H1 (cell line): ENCODE results near the gene LGR4. TPM values are rescaled to one million over a fixed set of nuclear protein-coding genes. Genes with fewer than 3 reads are reported as not detected.

Experiments used
- CTCF ChIA-PET: fragments of 300-600 bp; sonication (Branson Sonifier 250); formaldehyde crosslinking; loops from one replicate; lab custom pipeline; 2021; ENCODE audit not compliant: partially characterized antibody; lab: Charles Lee
- POLR2A ChIA-PET: fragments of 300-600 bp; sonication (Branson Sonifier 250); formaldehyde crosslinking; loops from one replicate; lab custom pipeline; 2021; ENCODE audit warnings: inconsistent platforms; ENCODE audit not compliant: partially characterized antibody; lab: Charles Lee
- DNase-seq, 2 experiments: peaks; one replicate each; pipeline versions ENCODE4 v3.0.0 to v3.0.0-alpha.2; 2010 to 2022; ENCODE audit warnings: low spot score in 2 of 2, low read depth in 1 of 2, mixed read lengths in 1 of 2
- FAIRE-seq: peaks from 2 replicates; lab custom pipeline; 2011; peaks lifted over from hg19 to GRCh38; lab: Jason Lieb, UNC
- H2AFZ ChIP-seq: 2 replicates; pipeline ENCODE4 v1.8.1; 2012; ENCODE audit warnings: low read length, inconsistent platforms
- H2AK5ac ChIP-seq: 2 replicates; pipeline ENCODE4 v1.6.1; 2013; ENCODE audit warnings: low read depth, low read length
- H2BK120ac ChIP-seq: replicated peaks from 2 replicates; pipeline ENCODE3; 2013; ENCODE audit warnings: low read depth, low read length, inconsistent platforms
- H2BK12ac ChIP-seq: 2 replicates; pipeline ENCODE4 v1.6.1; 2013; ENCODE audit warnings: low read depth, low read length
- H2BK15ac ChIP-seq: 2 replicates; pipeline ENCODE4 v1.6.1; 2013; ENCODE audit warnings: low read length
- H2BK20ac ChIP-seq: 2 replicates; pipeline ENCODE4 v1.6.1; 2013; ENCODE audit warnings: low read length
- H2BK5ac ChIP-seq: 2 replicates; pipeline ENCODE4 v1.6.1; 2013; ENCODE audit warnings: low read depth, low read length
- H3K14ac ChIP-seq: 2 replicates; pipeline ENCODE4 v1.6.1; 2013; ENCODE audit warnings: inconsistent platforms; ENCODE audit not compliant: insufficient read length
- H3K18ac ChIP-seq: 2 replicates; pipeline ENCODE4 v1.6.1; 2013; ENCODE audit warnings: low read length; ENCODE audit errors: extremely low read depth
- H3K23ac ChIP-seq: 2 replicates; pipeline ENCODE4 v1.6.1; 2013; ENCODE audit warnings: inconsistent platforms; ENCODE audit not compliant: insufficient read length
- H3K23me2 ChIP-seq: 2 replicates; pipeline ENCODE4 v1.6.1; 2013; ENCODE audit warnings: low read depth, low read length
- H3K27ac ChIP-seq: 2 replicates; pipeline ENCODE4 v1.6.1; 2011; ENCODE audit warnings: low read depth, low read length, inconsistent platforms
- H3K27me3 ChIP-seq, 4 experiments: replicated peaks in 1 of 4; 1 replicate in 1 of 4; 2 replicates in 3 of 4; pipeline versions ENCODE4 v1.6.1 to v1.8.1; 2011 to 2013; ENCODE audit warnings: low read length in 3 of 4, mild to moderate bottlenecking in 3 of 4, inconsistent platforms in 2 of 4, mixed read lengths in 2 of 4, moderate library complexity in 1 of 4; ENCODE audit not compliant: control insufficient read depth in 3 of 4, insufficient read depth in 3 of 4; ENCODE audit errors: extremely low read depth in 1 of 4
- H3K36me3 ChIP-seq, 4 experiments: 2 replicates each; pipeline versions ENCODE4 v1.6.1 to v1.8.1; 2011 to 2013; ENCODE audit warnings: mild to moderate bottlenecking in 4 of 4, low read length in 3 of 4, moderate library complexity in 2 of 4, control low read depth in 1 of 4, inconsistent platforms in 1 of 4; ENCODE audit not compliant: insufficient read depth in 4 of 4, control insufficient read depth in 2 of 4
- H3K4ac ChIP-seq: replicated peaks from 2 replicates; pipeline ENCODE3; 2013; ENCODE audit warnings: low read length, low read depth, mixed read lengths, inconsistent platforms; ENCODE audit not compliant: insufficient read length
- H3K4me1 ChIP-seq, 4 experiments: replicated peaks in 1 of 4; 1 replicate in 1 of 4; 2 replicates in 3 of 4; pipeline versions ENCODE4 v1.6.1 to v1.8.1; 2011 to 2013; ENCODE audit warnings: low read length in 3 of 4, inconsistent platforms in 2 of 4, mixed read lengths in 1 of 4; ENCODE audit not compliant: insufficient read depth in 4 of 4, control insufficient read depth in 3 of 4
- H3K4me2 ChIP-seq, 2 experiments: 2 replicates each; pipeline versions ENCODE4 v1.6.1 to v1.8.1; 2011 to 2013; ENCODE audit warnings: low read depth in 2 of 2, low read length in 2 of 2, control low read depth in 1 of 2, inconsistent platforms in 1 of 2, mild to moderate bottlenecking in 1 of 2; ENCODE audit not compliant: insufficient read depth in 1 of 2
- H3K4me3 ChIP-seq, 4 experiments: fragments of 200-600, 300-600 bp in 1 of 4; sonication (generic), shearing (Covaris generic), sonication (Bioruptor Twin) in 1 of 4; 2 replicates each; pipeline versions ENCODE4 v1.5.1 to v1.8.1; 2011 to 2016; ENCODE audit warnings: low read length in 4 of 4, low read depth in 3 of 4, control low read depth in 2 of 4, inconsistent platforms in 2 of 4, mild to moderate bottlenecking in 2 of 4, mixed read lengths in 1 of 4, moderate library complexity in 1 of 4; ENCODE audit not compliant: insufficient read depth in 2 of 4; ENCODE audit errors: extremely low read depth in 1 of 4
- H3K56ac ChIP-seq: replicated peaks from 2 replicates; pipeline ENCODE3; 2013; ENCODE audit warnings: low read depth, mild to moderate bottlenecking, mixed read lengths, low read length, inconsistent platforms; ENCODE audit not compliant: insufficient read length
- H3K79me1 ChIP-seq: 2 replicates; pipeline ENCODE4 v1.6.1; 2013; ENCODE audit warnings: low read depth, low read length, control low read depth
- H3K79me2 ChIP-seq, 2 experiments: 2 replicates each; pipeline versions ENCODE4 v1.6.1 to v1.8.1; 2012 to 2013; ENCODE audit warnings: low read length in 2 of 2, mild to moderate bottlenecking in 2 of 2, inconsistent platforms in 1 of 2; ENCODE audit not compliant: insufficient read depth in 2 of 2, control insufficient read depth in 1 of 2
- H3K9ac ChIP-seq, 4 experiments: replicated peaks in 1 of 4; 1 replicate in 1 of 4; 2 replicates in 3 of 4; pipeline versions ENCODE4 v1.6.1 to v1.8.1; 2011 to 2013; ENCODE audit warnings: low read depth in 3 of 4, low read length in 3 of 4, control low read depth in 2 of 4, mild to moderate bottlenecking in 2 of 4, moderate library complexity in 2 of 4, inconsistent platforms in 1 of 4; ENCODE audit errors: extremely low read depth in 1 of 4
- H3K9me3 ChIP-seq, 2 experiments: 2 replicates each; pipeline versions ENCODE4 v1.6.1 to v1.8.1; 2012 to 2013; ENCODE audit warnings: mild to moderate bottlenecking in 2 of 2, moderate library complexity in 2 of 2, control low read depth in 1 of 2, inconsistent platforms in 1 of 2, low read depth in 1 of 2, low read length in 1 of 2, mixed read lengths in 1 of 2; ENCODE audit not compliant: insufficient read depth in 2 of 2
- H4K20me1 ChIP-seq, 2 experiments: replicated peaks in 1 of 2; 2 replicates each; pipeline versions ENCODE3 to v1.8.1; 2011 to 2013; ENCODE audit warnings: inconsistent platforms in 2 of 2, low read length in 2 of 2, mild to moderate bottlenecking in 1 of 2; ENCODE audit not compliant: insufficient read depth in 2 of 2, control insufficient read depth in 1 of 2
- H4K5ac ChIP-seq: 2 replicates; pipeline ENCODE4 v1.6.1; 2013; ENCODE audit warnings: low read length, low read depth, mixed read lengths, inconsistent platforms; ENCODE audit not compliant: insufficient read length
- H4K8ac ChIP-seq: 2 replicates; pipeline ENCODE4 v1.8.0; 2013; ENCODE audit warnings: mild to moderate bottlenecking, moderate library complexity, low read length, inconsistent platforms; ENCODE audit not compliant: insufficient read depth; ENCODE audit errors: extremely low read depth
- H4K91ac ChIP-seq: replicated peaks from 2 replicates; pipeline ENCODE3; 2013; ENCODE audit warnings: low read length, mixed read lengths, inconsistent platforms; ENCODE audit not compliant: insufficient read length
- BCL11A ChIP-seq, 2 experiments: IDR thresholded peaks; one replicate each; pipeline ENCODE4 v1.6.1; 2011; ENCODE audit warnings: low read depth in 2 of 2, low read length in 2 of 2, mild to moderate bottlenecking in 2 of 2
- CBX5 ChIP-seq: fragments of 300-800, 300-1000 bp; sonication (generic); IDR thresholded peaks from 2 replicates; pipeline ENCODE4 v1.7.1; 2016; ENCODE audit warnings: antibody characterized with exemption, low read length, low read depth
- CTBP2 ChIP-seq: IDR thresholded peaks from 2 replicates; pipeline ENCODE4 v1.7.0; 2011; ENCODE audit warnings: borderline replicate concordance, mild to moderate bottlenecking, moderate library complexity, mixed read lengths, low read length; ENCODE audit not compliant: insufficient read depth, insufficient read length
- GABPA ChIP-seq: IDR thresholded peaks from 2 replicates; pipeline ENCODE4 v1.6.1; 2011; ENCODE audit warnings: mild to moderate bottlenecking, low read length, moderate library complexity, borderline replicate concordance; ENCODE audit not compliant: insufficient read depth
- JUN ChIP-seq: IDR thresholded peaks from 2 replicates; pipeline ENCODE4 v1.6.1; 2011; ENCODE audit warnings: low read depth, mild to moderate bottlenecking, improper control_type of control experiment, low read length
- JUND ChIP-seq: IDR thresholded peaks from 2 replicates; pipeline ENCODE4 v1.6.1; 2011; ENCODE audit warnings: mild to moderate bottlenecking, improper control_type of control experiment, low read length
- MAFK ChIP-seq: IDR thresholded peaks from 2 replicates; pipeline ENCODE4 v1.6.1; 2012; ENCODE audit warnings: low read depth, mild to moderate bottlenecking, improper control_type of control experiment, low read length
- PHF8 ChIP-seq: fragments of 200-600 bp; sonication (generic); conservative IDR thresholded peaks from 2 replicates; pipeline ENCODE4 v1.7.1; 2012; ENCODE audit warnings: low read depth, mild to moderate bottlenecking, inconsistent platforms, low read length, moderate library complexity
- SAP30 ChIP-seq: fragments of 300-600 bp; sonication (generic); IDR thresholded peaks from 2 replicates; pipeline ENCODE4 v1.7.1; 2012; ENCODE audit warnings: low read length, moderate library complexity, mild to moderate bottlenecking, inconsistent platforms; ENCODE audit not compliant: insufficient read depth, insufficient replicate concordance
- SIRT6 ChIP-seq: IDR thresholded peaks from one replicate; pipeline ENCODE4 v1.7.1; 2012; ENCODE audit warnings: low read length, inconsistent platforms
- TEAD4 ChIP-seq: IDR thresholded peaks from 2 replicates; pipeline ENCODE4 v1.6.1; 2012; ENCODE audit warnings: low read depth, low read length, inconsistent platforms, mixed read lengths
- YY1 ChIP-seq: IDR thresholded peaks from 2 replicates; pipeline ENCODE4 v1.6.1; 2011; ENCODE audit warnings: low read depth, mild to moderate bottlenecking, low read length
- WGBS, 2 experiments: shearing (Covaris generic) in 1 of 2; methylation state at CpG; one replicate each; pipeline versions ENCODE4 v1.1.6 to v1.1.7; 2013 to 2015; ENCODE audit warnings: low lambda C conversion rate in 2 of 2, mixed read lengths in 2 of 2, inconsistent platforms in 1 of 2, low coverage in 1 of 2, missing lambda C conversion rate in 1 of 2; ENCODE audit not compliant: insufficient replicate concordance in 2 of 2, insufficient coverage in 1 of 2, insufficient read length in 1 of 2; ENCODE audit errors: extremely low coverage in 1 of 2, missing lambda C conversion rate in 1 of 2; 5-methylcytosine and 5-hydroxymethylcytosine counted together
- polyA plus RNA-seq, 7 experiments: library from polyadenylated mRNA; depleted of rRNA in 3 of 7; stranded (reverse) in 5 of 7; unstranded in 2 of 7; fragments of >200 nt in 5 of 7; fragments of 200-250 nt in 2 of 7; gene quantifications; 1 replicate in 5 of 7; 2 replicates in 1 of 7; 4 replicates in 1 of 7; pipeline versions ENCODE4 v1.2.1 to v1.2.3, GENCODE V29; 2011 to 2013; ENCODE audit warnings: missing spikeins in 2 of 7, mixed read lengths in 2 of 7
- total RNA-seq: library from RNA; stranded (reverse); fragmentation: NEBNext Ultra II Directional; extraction: Animal tissue kit (Norgen Biotek cat#: 25700); gene quantifications from 2 replicates; pipeline ENCODE4 v1.2.1, GENCODE V29; 2021

Gene LGR4
- total and polyA plus RNA-seq, 2 of the 8 experiments (the other 6 are each of a cell fraction or from before 2014, with no cell fraction given): 26.6 to 61.7 TPM

DNA sequence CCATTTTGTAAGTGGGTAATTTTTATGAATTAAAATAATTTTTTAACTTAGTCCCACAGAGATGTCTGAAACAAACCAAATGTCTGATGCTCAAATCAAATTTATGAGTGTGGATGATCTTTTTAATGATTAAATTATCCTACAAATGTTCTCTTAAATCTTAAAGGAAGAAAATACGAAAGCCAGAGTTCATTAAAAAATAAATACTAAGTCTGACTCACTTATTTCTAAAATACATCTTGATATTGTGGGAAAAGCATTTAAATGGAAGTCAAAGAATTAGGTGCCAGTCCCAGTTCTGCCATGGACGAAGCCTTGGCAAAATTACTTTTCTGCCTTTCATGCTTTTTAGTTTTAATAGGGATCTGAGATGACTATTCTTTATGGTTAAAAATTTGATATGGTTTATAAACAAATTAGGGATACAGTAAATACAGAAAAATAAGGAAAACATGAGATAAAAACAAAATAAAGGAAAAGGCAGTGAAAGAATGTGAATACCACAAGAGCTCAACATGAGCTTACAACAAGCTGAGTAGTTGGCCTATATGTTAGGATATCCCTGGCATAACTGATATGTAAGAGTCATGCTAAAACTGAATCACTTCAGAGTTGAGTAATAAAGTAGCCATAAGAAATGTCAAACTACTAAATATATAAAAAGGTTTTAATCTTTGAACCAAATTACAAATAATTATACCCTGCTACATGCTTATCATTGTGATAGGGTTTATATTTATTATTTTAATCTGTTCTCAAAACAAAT, 118.8 kb downstream of the LGR4 start:
- H3K4me2 ChIP-seq: no peak overlapping the region
- TF ChIP-seq JUND: no peak
- no peak for TF ChIP-seq SIRT6
- no peak for TF ChIP-seq PHF8
- no peak for TF ChIP-seq CBX5
- no peak for TF ChIP-seq GABPA
- no peak for TF ChIP-seq MAFK
- TF ChIP-seq SAP30: no peak
- no peak for TF ChIP-seq JUN
- TF ChIP-seq BCL11A (IDR thresholded peaks at IDR 0.05; ENCODE audit: low read depth in 2 of 2, low read length in 2 of 2): no peak
- no peak for TF ChIP-seq TEAD4
- no peak for TF ChIP-seq CTBP2
- TF ChIP-seq YY1: no peak
- 0 out of 4 replicates have a peak, but pooled peaks cover 0 to 7% of the 10 kb centered on the region in 2 experiments for H3K79me2 ChIP-seq
- no peak overlapping the region for H3K23ac ChIP-seq
- no peak overlapping the region for H2BK15ac ChIP-seq
- no peak overlapping the region for H4K5ac ChIP-seq
- ChIA-PET CTCF (no interaction called here), POLR2A (interaction anchor here (1.4 kb wide), 1 partner anchor 9 kb away, joined by 4 read pairs; the partner anchor contains the start of gene CCDC34)
- H3K27me3 ChIP-seq: no peaks in the 10 kb centered on the region
- H2BK5ac ChIP-seq: no peak overlapping the region
- H3K56ac ChIP-seq: no peak overlapping the region
- no peak overlapping the region for H2AFZ ChIP-seq
- H2BK120ac ChIP-seq: no peak overlapping the region
- H4K20me1 ChIP-seq: no peaks in the 10 kb centered on the region
- H2BK12ac ChIP-seq: no peak overlapping the region
- no peak for FAIRE-seq
- no peak overlapping the region for H3K9ac ChIP-seq
- H3K27ac ChIP-seq: no peak overlapping the region
- no peak for DNase-seq
- H3K4ac ChIP-seq: no peak overlapping the region
- peaks cover 0 to 8% (median 0%) of the 10 kb centered on the region in 4 experiments; a peak in 1 of 8 replicates for H3K36me3 ChIP-seq
- H2AK5ac ChIP-seq: no peak overlapping the region
- peaks cover 2% of the 10 kb centered on the region; the same call in 1 of the 2 replicates for H3K23me2 ChIP-seq
- WGBS, 2 experiments: 87% methylated on average over 2 of the region's 2 CpGs; no CpG with 5 or more reads in 1 of the 2 experiments
- no peak overlapping the region for H2BK20ac ChIP-seq
- no peak overlapping the region for H3K18ac ChIP-seq
- no peak overlapping the region for H3K4me3 ChIP-seq
- H3K9me3 ChIP-seq: no peaks in the 10 kb centered on the region
- peaks cover 0 to 22% (median 2%) of the 10 kb centered on the region in 4 experiments; a peak in 5 of 7 replicates for H3K4me1 ChIP-seq
- H3K14ac ChIP-seq: no peak overlapping the region
- no peak overlapping the region for H4K8ac ChIP-seq
- no peaks in the 10 kb centered on the region for H3K79me1 ChIP-seq
- H4K91ac ChIP-seq: no peak overlapping the region
